Stimulated activated CD8-positive, alpha-beta memory T cell treated with anti-CD3 and anti-CD28 coated beads, Interleukin-15, amount 100 ng/mL, for 4 hours (primary cell): ENCODE results near the gene DDX28.
"Not testable (repeated sequence)": the region's sequence is repeated elsewhere in the genome, so short reads cannot be mapped to it uniquely, and the experiment has no call there.

Experiments used
- DNase-seq, 2 donors: peaks; one replicate each; pipeline ENCODE4 v3.0.0-alpha.2; 2020; ENCODE audit warnings: low read depth in 2 of 2

Gene DDX28

DNA sequence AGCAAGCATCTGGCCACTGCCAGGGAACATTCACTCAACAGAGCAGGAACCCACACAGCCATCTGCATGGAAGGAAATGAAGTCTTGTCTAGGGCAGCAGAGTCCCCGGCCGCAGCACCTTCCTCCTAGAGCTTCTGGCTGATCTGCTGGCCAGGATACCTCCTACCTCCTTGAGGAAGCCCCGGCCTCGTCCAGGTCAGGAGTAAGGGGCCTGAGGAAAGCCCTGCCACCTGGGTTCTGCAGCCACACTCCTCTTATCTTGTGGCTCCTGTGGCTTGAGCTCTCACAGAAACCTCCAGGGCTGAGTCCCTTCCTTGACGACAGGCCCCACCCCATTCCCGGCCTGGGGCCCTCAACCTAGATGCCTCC, 29.0 kb downstream of the DDX28 start:
- not testable (repeated sequence) for DNase-seq

DNA sequence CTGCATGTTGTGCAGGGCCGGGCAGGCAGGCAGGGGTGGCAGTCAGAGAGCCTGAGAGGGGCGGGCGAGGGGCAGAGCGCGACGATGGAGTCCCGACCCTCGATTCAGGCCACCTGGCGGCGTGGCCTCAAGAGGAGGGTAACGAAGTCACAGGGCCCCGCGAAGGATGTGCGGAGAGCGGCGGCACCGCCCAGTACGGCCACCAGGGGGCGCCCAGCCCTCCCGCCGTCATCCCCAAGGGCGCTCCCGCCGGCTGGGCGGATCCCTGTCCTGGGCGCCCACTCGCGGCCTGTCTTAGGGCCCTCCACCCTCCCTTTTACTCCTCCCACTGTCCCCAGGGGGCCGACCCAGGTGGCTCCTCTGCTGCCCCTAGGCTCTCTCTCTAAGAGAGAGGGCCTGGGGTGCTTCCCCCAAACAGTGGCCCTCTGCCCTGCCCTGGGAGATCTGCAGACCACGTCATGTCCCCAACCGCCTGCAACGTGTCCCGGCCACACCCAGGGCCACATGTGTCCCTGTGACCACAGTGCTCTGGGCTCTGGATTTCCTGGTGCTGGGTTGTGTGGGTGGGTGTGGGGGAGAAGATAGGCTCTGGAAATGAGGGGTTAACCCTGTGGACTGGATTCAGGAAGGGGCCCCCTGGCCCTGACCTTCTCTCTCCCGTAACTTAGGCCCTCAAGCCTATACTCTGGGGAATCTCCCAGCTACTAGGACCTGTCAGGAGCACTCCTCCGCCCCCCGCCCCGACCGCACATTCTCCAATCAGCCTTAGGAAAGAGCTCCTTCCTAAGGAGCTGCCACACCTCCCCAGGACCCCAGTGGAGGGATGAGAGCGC, 29.6 kb downstream of the DDX28 start:
- DNase-seq: peak; percentile 44 to 63

DNA sequence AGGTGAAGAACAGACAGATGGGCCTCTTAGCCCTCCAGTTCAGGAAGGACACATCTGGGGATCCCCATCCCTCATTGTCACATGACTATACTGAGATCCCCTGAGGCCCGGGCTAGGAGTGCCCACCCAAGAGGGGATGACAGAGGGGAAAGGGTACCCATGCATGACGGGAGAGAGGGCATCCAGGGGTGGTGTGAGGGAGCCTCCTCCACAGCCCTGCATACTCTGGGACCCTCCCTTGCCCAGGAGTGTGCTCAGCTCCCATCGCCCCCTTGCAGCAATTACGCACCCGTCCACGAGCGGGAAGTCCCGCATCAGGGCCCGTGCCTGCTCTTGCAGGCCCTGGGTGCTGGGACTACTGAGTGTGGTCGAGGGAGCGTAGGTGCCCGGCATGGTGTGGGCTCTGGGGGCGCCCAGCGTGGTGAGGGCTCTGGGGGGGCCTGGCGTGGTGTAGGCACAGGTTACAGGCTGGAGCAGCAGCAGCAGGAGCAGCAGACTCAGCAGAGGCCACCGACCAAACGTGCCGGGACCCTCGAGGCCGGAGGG, 30.3 kb downstream of the DDX28 start:
- no peak for DNase-seq

DNA sequence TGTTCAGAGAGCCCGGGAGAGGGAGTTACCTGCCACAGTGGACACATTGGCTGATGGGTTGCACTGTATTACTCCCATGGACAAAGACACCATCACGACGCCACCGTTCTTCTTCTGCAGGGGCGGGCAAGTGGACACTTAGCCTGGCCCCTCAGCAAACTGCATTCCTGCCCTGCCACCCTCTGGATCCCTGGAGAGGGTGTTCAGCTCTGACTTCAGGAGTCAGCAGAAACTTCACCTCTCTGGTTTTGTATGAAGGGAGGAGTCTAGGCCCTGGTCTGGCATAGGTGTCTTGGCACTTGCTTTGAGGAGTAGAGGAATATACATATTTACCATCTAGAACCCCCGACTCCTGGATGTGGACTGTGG, 33.0 kb downstream of the DDX28 start:
- no peak for DNase-seq

DNA sequence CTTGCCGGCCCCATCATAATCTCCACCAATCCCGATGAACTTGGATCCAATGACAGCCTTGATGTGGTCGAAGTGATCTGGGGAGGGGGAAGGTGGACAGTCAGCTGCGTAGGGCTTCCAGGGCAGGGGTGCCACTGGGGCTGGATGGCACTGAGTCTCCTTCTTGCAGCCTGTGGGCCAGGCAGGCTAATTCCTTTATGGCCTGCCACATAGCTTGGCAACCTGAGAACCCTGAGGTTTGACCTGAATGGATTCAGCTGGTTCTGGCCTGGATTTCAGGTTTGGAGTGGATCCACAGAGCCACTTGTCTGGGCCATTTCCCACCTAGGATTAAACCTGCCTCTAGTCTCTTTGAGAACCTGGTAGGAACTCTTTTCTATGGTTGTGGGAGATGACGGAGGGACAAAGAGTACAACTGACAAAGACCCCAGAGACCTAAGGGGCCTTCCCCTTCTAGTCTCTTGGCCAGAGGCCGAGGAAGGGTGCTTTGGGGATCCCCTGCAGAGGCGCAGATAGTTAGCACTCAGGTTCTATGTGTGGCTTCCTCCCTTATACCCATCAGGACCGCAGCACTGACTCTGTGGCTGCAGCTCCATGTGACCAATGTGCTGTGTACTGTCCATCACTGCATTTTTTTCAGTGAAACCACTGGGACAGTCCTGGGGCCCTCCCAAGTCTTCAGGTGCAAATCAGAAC, 33.6 kb downstream of the DDX28 start:
- no peak for DNase-seq

DNA sequence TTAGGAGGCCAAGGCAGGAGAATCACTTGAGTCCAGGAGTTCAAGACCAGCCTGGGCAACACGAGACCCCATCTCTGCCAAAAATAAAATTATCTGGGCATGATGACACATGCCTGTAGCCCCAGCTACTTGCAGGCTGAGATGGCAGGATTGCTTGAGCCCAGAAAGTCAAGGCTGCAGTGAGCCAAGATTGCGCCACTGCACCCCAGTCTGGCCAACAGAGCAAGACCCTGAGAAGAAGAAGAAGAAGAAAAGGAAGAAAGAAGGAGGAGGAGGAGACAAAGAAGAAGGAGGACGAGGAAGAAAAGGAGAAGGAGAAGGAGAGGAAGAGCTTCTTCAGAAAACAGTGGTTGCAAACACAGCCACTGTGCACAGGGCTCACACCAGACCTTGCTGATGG, 34.4 kb downstream of the DDX28 start:
- DNase-seq: no peak

DNA sequence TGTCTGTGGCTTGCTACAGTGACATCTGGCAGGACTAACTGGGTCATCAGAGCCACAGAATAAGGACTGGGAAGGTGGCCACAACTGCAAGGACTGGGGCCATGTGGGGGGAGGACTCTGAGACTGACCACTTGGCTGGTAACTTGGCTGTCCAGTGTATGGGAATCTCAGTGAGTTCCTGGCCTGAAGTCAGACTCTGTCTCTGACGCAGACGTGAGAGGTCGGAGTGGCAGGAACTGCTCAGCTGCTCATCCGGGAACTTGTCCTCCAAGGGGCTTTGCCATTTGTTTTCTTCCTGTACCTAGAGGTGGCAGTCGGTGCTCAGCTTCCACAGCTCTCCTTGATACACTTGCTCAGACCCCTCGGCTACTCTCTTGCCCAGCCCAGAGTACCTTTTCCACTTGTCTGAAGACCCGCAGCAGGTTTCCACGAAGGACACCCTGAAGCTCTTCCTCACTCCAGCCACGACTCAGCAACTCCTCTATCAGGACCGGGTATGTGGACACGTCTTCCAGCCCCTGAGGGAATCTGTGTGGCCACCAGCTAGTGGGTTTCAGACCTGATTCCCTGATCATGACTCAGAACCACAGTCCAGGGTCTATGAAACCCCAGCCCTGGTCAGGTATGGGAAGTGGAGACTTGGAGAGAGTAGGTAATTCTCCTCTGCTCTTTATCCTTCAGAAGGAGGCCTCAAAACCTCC, 35.4 kb downstream of the DDX28 start:
- DNase-seq: no peak

DNA sequence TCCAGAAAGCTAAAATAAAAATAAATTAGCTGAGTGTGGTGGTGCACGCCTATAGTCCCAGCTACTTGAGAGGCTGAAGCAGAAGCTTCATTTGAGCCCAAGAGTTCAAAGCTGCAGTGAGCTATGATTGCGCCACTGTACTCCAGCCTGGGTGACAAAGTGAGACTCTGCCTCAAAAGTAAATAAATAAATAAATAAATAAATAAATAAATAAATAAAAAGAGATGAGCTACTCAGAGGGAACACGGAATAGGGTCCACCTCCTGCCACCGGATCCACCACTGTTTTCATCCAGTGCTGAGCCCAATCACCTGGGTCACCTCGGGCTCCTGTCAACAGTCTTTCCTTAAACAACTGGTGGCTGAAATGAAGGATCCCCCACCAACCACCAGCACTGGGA, 36.1 kb downstream of the DDX28 start:
- DNase-seq: no peak

DNA sequence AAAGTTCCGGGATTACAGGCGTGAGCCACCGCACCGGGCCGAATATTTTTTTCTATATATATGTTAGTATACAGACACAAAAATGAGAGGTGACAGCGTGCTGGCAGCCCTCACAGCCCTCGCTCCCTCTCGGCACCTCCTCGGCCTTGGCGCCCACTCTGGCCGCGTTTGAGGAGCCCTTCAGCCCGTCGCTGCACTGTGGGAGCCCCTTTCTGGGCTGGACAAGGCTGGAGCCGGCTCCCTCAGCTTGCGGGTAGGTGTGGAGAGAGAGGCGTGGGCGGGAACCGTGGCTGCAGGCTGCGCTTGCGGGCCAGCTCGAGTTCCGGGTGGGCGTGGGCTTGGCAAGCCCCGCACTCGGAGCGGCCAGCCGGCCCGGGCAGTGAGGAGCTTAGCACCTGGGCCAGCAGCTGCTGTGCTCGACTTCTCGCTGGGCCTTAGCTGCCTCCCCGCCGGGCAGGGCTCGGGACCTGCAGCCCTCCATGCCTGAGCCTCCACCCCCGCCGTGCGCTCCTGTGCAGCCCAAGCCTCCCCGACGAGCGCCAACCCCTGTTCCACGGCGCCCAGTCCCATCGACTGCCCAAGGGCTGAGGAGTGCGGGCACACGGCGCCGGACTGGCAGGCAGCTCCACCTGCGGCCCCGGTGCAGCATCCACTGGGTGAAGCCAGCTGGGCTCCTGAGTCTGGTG, 40.9 kb downstream of the DDX28 start:
- DNase-seq: no peak

DNA sequence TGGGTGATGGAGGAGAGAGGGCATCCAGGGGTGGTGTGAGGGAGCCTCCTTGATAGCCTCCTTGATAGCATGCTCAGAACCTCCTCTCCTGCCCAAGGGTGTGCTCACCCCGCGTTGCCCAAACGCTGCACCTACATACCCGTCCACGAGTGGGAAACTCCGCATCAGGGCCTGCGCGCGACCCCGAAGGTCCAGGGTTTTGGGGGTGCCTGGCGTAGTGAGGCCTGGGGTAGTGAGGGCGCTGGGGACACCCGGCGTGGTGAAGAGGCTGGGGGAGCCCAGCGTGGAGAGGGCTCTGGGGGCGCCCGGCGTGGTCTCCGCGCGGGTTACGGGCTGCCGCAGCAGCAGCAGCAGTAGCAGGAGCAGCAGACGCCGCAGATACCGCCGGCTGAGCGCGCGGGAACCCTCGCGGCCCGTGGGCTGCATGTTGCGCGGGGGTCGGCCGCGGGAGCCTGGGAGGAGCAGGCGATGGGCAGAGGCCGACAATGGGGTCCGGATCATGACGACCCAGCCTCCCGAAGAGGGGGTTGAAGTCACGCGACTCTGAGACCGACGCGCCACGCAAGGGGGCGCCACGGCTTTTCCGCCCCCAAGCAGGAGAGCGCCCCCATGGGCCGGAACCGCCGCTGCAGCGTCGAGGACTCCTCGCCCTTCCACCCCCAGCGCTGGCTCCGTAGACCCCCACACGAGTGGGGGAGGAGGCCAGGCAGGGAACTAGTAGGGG, 42.9 kb downstream of the DDX28 start, which contains the start of gene DPEP3:
Gene DPEP3, minus strand, starts transcription at position 545 of the 724 bp plus-strand sequence. Its CDS starts 119 bp downstream, at position 426.
- DNase-seq: no peak

DNA sequence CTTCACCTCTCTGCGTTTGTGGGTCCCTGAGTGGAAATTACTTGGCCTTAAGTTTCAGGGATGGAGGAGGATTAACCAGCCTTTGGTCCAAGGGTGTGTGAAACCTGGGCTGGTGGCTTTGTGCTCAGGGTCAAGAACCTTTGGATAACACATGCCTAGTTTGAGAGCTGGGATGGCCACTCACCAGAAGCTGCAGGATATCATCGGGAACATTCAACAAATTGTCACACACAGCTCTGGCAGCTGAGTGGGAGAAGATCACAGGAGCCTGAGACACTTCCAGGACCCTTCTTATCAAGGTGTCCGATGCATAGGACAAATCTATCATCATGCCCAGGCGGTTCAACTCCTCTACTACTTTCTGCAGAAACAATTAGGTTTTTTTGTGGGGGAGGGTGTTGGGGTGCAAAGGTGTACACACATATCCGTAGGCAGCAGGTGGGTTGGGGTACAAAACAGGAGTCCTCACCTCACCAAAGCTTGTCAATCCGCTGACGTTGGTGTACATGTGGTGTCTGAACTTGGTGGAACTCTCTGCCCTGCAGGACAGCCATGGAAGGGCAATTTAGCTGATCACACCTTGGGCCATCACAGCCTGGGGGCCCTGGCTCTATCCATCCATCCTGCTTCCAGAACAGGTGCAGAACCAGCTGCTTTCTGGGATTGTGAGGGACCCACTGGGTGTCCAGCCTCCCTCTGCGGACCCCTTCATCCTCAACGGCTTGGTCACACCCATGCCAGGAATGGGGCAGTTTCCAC, 45.4 kb downstream of the DDX28 start:
- DNase-seq: no peak

DNA sequence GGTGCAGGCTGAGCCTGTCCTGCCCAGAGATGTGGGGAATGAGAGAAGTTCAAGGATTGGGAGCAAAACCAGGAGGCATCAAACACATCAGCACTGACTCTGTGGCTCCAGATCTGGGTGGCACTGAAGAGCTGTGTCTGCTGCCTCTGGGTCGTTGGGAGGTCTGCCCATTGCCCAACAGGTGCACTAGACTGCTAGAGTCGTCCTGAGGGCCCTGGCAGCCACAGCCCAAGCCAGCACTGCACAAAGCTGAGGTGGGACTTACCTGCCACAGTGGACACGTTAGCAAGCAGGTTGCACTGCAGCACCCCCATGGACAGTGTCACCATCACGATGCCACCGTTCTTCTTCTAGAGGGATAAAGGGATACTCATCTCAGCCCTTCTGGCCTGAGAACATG, 46.0 kb downstream of the DDX28 start:
- no peak for DNase-seq

DNA sequence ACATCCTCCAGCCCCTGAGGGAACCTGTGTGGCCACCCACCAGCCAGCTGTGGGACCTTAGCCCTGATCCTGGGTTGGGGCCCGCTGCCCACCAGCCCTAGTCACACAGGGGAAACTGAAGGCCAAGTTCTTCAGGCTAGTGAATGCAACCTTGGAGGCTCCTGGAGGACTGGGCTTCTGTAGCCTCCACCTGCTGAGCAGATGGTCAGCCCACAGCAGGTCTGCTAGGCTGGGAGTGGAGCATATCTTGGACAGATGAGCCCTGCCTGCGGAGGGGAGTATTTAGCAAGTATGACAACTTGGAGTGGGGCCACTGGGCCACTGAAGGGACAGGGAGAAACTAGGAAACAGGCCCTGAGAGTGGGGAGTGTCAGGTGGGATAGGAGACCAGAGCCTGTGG, 46.8 kb downstream of the DDX28 start:
- DNase-seq: no peak

DNA sequence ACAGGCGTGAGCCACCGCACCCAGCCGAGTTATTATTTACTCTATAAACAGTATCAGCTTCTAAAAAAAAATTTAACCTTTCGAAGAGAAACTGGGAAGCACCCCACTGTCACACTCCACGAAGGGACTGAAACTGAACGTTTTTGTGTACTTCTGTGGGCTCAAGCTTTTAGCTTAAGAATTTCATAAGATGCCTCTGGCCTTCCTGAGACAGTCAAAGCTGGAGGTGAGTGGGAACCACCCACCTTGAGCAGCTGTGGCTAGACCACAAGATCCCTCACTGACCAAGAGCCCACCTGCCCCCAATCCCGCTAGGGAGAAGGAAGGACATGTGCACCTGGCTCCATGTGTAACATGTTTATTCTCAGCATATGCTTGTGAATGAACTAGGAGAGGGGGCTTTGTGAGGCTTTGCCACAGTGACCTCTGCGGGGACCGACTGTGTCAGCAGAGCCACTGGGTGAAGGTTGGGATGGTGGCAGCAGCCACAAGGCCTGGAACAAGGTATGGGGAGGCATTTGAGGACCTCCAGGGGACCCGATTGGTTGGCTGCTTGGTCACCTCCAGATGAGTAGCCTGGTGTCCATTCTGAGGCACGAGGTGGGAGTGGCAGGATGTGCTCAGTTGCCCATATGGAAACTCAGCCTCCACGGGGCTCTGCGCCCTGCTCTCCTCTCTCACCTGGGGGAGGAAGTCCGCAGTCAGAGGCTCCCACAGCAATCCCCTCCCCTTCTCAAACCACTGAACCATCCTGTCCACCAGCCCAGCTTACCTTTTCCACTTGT, 47.5 kb downstream of the DDX28 start:
- no peak for DNase-seq

DNA sequence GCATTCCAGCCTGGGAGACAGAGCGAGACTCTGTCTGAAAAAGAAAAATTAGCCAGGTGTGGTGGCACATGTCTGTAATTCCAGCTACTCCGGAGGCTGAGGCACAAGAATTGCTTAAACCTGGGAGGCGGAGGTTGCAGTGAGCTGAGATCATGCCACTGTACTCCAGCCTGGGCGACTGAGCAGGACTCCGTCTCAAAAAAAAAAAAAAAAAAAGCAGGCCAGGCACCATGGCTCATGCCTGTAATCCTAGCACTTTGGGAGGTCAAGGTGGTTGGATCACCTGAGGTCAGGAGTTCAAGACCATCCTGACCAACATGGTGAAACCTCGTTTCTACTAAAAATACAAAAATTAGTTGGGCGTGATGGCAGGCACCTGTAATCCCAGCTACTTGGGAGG, 50.7 kb downstream of the DDX28 start:
- DNase-seq: not testable (repeated sequence)

DNA sequence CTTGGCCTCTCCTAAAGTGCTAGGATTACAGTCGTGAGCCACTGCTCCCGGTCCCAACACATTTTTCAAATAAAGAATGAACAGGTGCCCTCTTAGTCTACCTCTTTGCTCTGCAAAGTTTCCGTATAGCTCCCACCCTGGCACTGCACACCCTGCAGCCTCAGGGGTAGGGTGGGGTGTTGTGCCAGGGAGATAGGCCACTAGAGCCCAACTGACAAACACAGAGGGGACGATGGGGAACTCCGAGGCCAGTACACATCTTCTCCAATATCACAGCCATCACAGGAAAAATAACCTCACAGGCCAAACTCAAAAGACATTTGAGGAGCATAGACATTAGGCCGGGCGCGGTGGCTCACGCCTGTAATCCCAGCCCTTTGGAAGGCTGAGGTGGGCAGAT, 51.9 kb downstream of the DDX28 start:
- DNase-seq: no peak
